Transverse colon (tissue), 4 donors: ENCODE results near the gene CFC1B. TPM values are rescaled to one million over a fixed set of nuclear protein-coding genes. Genes with fewer than 3 reads are reported as not detected.
"Not testable (repeated sequence)": the region's sequence is repeated elsewhere in the genome, so short reads cannot be mapped to it uniquely, and the experiment has no call there.

Experiments used
- DNase-seq: peaks from one replicate; pipeline ENCODE4 v3.0.0-alpha.2; 2019
- H3K27ac ChIP-seq, 4 donors: fragments of 200-600 bp; sonication (generic); 2 replicates each; pipeline ENCODE4 v1.5.1; 2016 to 2018; ENCODE audit warnings: inconsistent platforms in 4 of 4
- H3K27me3 ChIP-seq: fragments of 200-600 bp; sonication (generic); 2 replicates; pipeline ENCODE4 v1.5.1; 2017; ENCODE audit warnings: inconsistent platforms
- H3K36me3 ChIP-seq, 4 donors: fragments of 200-600 bp; sonication (generic); 2 replicates each; pipeline ENCODE4 v1.5.1; 2017 to 2019; ENCODE audit warnings: inconsistent platforms in 4 of 4
- H3K4me1 ChIP-seq, 4 donors: fragments of 200-600 bp; sonication (generic); 2 replicates each; pipeline ENCODE4 v1.5.1; 2017 to 2020; ENCODE audit warnings: inconsistent platforms in 4 of 4
- H3K4me3 ChIP-seq, 4 donors: fragments of 200-600 bp; sonication (generic); 1 replicate in 1 of 4; 2 replicates in 3 of 4; pipeline versions ENCODE4 v1.5.1 to v1.6.1; 2017 to 2019; ENCODE audit warnings: inconsistent platforms in 4 of 4
- H3K9me3 ChIP-seq, 2 donors: fragments of 200-600 bp; sonication (generic); 2 replicates each; pipeline ENCODE4 v1.5.1; 2017 to 2019; ENCODE audit warnings: inconsistent platforms in 2 of 2
- WGBS, 2 donors: methylation state at CpG; one replicate each; pipeline ENCODE4 v1.1.5; 2018; ENCODE audit warnings: low coverage in 1 of 2; 5-methylcytosine and 5-hydroxymethylcytosine counted together
- in situ Hi-C, 4 donors: fragments of 200-750 bp; cut with MboI; loops; one replicate each; pipeline versions ENCODE4 v1.15.0 to v1.15.1; 2017; ENCODE audit warnings: low sequenced_read_pairs in 3 of 4, low pct_ligation_motif_present in 1 of 4, low pct_unique_long_range_greater_than_20kb in 1 of 4
- intact Hi-C: fragments of 100-400 bp; cut with DNase I; formaldehyde crosslinking; loops from one replicate; pipeline ENCODE4 v1.15.1; 2023; ENCODE audit warnings: low total_unique reads
- total RNA-seq, 4 donors: library from RNA; depleted of rRNA; stranded (reverse); fragments of >200 nt; gene quantifications; one replicate each; pipeline ENCODE4 v1.1.0, GENCODE V29; 2016

The CFC1B gene
- total RNA-seq, 4 donors from 2014 or later, result not detected

DNA sequence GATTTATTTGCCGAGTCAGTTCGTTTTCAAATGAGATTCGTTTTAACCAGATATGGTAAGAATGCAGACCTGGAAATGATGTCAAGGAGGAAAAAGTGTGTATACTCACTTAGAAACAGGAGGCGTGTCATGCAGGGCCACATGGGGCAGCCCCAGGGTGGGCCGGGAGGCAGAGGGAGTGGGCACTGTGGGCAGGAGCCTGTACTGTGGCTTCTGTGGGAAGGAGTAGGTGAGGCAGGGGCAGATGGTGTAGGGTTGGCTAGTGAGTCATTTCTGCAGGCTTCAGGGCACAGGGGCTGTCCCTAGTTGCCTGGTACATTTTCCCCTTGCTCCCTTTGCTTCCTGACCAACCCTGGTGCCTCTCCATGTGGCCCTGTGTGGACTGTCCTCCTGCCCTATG, 10.2 kb downstream of the CFC1B start:
- in situ Hi-C loops, H3K9me3 ChIP-seq, H3K27ac ChIP-seq, intact Hi-C loops, H3K4me3 ChIP-seq, H3K36me3 ChIP-seq, H3K27me3 ChIP-seq, DNase-seq, H3K4me1 ChIP-seq: not testable (repeated sequence)
- WGBS, 2 donors, result no CpG with 5 or more reads among the region's 5 CpGs

DNA sequence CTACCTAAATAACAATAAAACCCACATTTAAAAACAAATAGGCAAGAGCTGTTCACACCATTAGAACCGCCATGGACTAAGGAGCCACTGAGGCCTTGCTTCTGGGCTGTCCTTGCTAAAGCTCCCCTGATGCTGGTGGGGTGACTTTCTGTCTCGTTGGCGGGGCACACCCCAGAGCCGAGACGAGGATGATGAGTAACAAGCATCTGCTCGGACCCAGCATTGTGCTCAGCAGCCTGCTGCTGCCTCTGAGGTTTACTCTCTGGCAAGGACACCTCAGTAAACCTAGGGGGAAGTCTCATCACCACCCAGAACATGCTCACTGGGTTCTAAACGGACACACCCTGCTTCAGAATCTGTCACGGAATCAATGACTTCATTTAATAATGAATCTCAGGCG, 10.7 kb downstream of the CFC1B start:
- H3K4me3 ChIP-seq, H3K27me3 ChIP-seq, in situ Hi-C loops, H3K27ac ChIP-seq, H3K4me1 ChIP-seq, H3K9me3 ChIP-seq, H3K36me3 ChIP-seq, DNase-seq, intact Hi-C loops: not testable (repeated sequence)
- no CpG with 5 or more reads among the region's 9 CpGs for WGBS, 2 donors

DNA sequence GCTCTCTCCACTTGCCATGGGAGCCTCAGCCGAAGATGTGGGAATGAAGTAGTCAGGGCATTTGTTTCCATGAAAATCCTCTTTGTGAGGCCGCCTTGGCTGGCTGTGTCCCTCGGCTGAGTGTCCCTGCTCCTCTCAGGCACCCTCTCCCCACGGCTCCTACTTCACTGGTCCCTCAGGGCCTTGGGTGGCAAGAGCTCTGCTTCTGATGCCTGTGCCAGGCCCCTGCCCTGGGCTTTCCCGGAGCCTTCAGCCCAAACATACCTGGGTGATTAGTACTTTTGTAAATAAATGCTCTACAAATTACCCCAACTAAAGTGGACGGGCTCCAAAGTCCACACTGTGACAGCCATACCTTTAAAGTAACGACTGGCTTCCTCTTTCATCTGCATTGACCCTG, 15.6 kb downstream of the CFC1B start:
- H3K4me1 ChIP-seq, H3K27me3 ChIP-seq, DNase-seq, intact Hi-C loops, in situ Hi-C loops, H3K27ac ChIP-seq, H3K9me3 ChIP-seq, H3K4me3 ChIP-seq, H3K36me3 ChIP-seq: not testable (repeated sequence)
- no CpG with 5 or more reads among the region's 7 CpGs for WGBS, 2 donors

DNA sequence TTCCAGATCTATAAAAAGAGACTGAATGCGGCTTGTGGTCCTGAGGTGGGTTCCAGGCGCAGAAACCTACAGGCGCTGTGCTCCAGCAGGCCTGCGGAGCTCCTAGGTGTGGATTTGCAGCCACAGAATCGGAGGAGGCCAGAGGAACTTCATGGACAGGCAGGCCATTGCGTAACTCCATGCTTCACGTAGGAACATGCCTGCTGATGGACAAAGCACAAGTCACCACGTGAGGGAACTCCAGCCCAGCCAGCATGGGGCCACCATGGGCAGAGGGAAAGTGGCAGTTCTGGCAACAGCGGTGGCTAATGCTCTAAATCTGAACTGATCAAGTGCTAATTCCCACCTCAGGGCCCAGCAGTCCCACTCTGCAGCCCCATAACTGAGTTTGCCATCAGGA, 17.2 kb downstream of the CFC1B start:
- H3K4me3 ChIP-seq, H3K27me3 ChIP-seq, DNase-seq, H3K27ac ChIP-seq, intact Hi-C loops, in situ Hi-C loops, H3K4me1 ChIP-seq, H3K36me3 ChIP-seq, H3K9me3 ChIP-seq: not testable (repeated sequence)
- no CpG with 5 or more reads among the region's 9 CpGs for WGBS, 2 donors

DNA sequence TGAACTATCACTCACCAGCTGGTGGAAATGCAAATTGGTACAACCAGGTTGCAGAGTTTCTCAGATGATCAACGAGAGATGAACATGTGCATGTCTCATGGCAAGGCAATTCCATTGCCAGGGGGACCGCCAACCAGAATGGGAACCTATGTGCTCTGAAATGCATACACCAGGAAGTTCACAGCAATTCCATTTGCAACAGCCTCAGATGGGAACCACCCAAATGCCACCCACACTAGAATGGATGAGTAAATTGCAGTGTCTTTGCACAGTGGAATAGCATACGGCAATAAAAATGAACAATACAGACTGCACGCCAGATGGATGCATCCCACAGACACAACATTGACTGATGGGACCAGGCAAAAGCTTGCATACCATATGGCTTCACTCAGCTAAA, 21.8 kb downstream of the CFC1B start:
- H3K9me3 ChIP-seq, in situ Hi-C loops, H3K27ac ChIP-seq, H3K27me3 ChIP-seq, intact Hi-C loops, DNase-seq, H3K4me1 ChIP-seq, H3K4me3 ChIP-seq, H3K36me3 ChIP-seq: not testable (repeated sequence)
- WGBS, 2 donors, result no CpG with 5 or more reads among the region's 4 CpGs

- H3K27me3 ChIP-seq, DNase-seq, H3K9me3 ChIP-seq, H3K4me1 ChIP-seq, H3K36me3 ChIP-seq, H3K4me3 ChIP-seq, H3K27ac ChIP-seq, in situ Hi-C loops, intact Hi-C loops: not testable (repeated sequence)
- no CpG with 5 or more reads among the region's 12 CpGs for WGBS, 2 donors
Measured at GRCh38 chr2:130543785-130544528, 22.9 kb downstream of the CFC1B start.

DNA sequence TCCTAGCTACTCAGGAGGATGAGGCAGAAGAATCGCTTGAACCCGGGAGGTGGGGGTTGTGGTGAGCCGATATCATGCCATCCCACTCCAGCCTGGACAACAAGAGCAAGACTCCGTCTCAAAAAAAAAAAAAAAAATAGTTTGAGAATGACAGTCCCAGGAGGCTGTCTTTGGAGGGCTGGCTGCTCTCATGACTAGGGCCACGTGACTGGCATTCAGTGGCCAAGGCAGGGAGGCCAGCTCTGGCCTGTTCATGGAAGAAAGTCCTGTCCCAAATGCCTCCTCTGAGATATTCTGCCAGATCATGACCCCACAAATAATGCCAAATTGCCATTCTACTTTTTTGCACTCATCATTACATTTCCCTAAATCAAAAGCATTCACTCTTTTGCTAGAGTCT, 24.0 kb downstream of the CFC1B start:
- H3K27me3 ChIP-seq, H3K27ac ChIP-seq, H3K4me1 ChIP-seq, H3K36me3 ChIP-seq, DNase-seq, H3K9me3 ChIP-seq, H3K4me3 ChIP-seq, intact Hi-C loops, in situ Hi-C loops: not testable (repeated sequence)
- no CpG with 5 or more reads among the region's 5 CpGs for WGBS, 2 donors

- H3K4me1 ChIP-seq, intact Hi-C loops, in situ Hi-C loops, H3K36me3 ChIP-seq, DNase-seq, H3K27ac ChIP-seq, H3K9me3 ChIP-seq, H3K27me3 ChIP-seq, H3K4me3 ChIP-seq: not testable (repeated sequence)
- no CpG with 5 or more reads among the region's 3 CpGs for WGBS, 2 donors
Measured at GRCh38 chr2:130548418-130548817, 27.4 kb downstream of the CFC1B start.

GRCh38 chr2:130549475-130549874, 28.5 kb downstream of the CFC1B start:
- H3K4me3 ChIP-seq, H3K27ac ChIP-seq, H3K4me1 ChIP-seq, H3K36me3 ChIP-seq, in situ Hi-C loops, H3K9me3 ChIP-seq, intact Hi-C loops, H3K27me3 ChIP-seq, DNase-seq: not testable (repeated sequence)
- no CpG with 5 or more reads among the region's 27 CpGs for WGBS, 2 donors

DNA sequence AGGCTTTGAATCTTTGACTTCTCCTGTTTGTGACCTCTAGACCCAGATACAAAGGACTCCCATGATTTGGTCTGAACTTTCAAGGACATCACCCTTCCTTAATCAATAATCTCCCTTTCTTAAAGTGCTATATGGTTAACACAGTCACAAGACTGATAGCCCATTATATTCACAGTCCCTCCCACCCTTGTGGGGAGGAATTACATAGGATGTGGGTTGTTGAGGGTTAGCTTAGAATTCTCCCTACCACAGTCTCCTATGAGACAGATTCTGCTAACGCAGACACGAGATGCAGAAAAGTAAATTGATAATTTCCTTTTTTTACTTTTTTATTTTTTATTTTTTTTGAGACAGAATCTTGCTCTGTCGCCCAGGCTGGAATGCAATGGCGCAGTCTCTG, 33.2 kb downstream of the CFC1B start:
- H3K9me3 ChIP-seq, H3K36me3 ChIP-seq, intact Hi-C loops, in situ Hi-C loops, DNase-seq, H3K27ac ChIP-seq, H3K4me1 ChIP-seq, H3K27me3 ChIP-seq, H3K4me3 ChIP-seq: not testable (repeated sequence)
- WGBS, 2 donors, result no CpG with 5 or more reads among the region's 4 CpGs

GRCh38 chr2:130556441-130556840, 35.4 kb downstream of the CFC1B start:
- H3K27ac ChIP-seq, intact Hi-C loops, H3K9me3 ChIP-seq, H3K36me3 ChIP-seq, H3K4me3 ChIP-seq, H3K27me3 ChIP-seq, in situ Hi-C loops, H3K4me1 ChIP-seq, DNase-seq: not testable (repeated sequence)
- no CpG with 5 or more reads among the region's 8 CpGs for WGBS, 2 donors
